Fibroblast of pulmonary artery (primary cell): ENCODE data around the gene CCDC8.
"Not testable (repeated sequence)": the region's sequence is repeated elsewhere in the genome, so short reads cannot be mapped to it uniquely, and the experiment has no call there.

ENCODE experiments used
- DNase-seq: peaks from one replicate; pipeline ENCODE4 v3.0.0-alpha.2; 2010; ENCODE audit warnings: low read depth
- H3K4me3 ChIP-seq: replicated peaks from 2 replicates; pipeline ENCODE4 v1.5.1; 2011; ENCODE audit warnings: low read depth, mild to moderate bottlenecking, control low read depth, low read length, moderate library complexity
- TF ChIP-seq, protein P1 (sequence below): IDR thresholded peaks from 2 replicates; pipeline ENCODE4 v1.5.1; 2011; ENCODE audit warnings: mild to moderate bottlenecking, control low read depth, low read length, inconsistent platforms; ENCODE audit errors: missing control alignments

The CCDC8 gene

GRCh38 chr19:46402725-46403124 lies 10.6 kb downstream of the CCDC8 start:
- TF ChIP-seq, protein P1, sequence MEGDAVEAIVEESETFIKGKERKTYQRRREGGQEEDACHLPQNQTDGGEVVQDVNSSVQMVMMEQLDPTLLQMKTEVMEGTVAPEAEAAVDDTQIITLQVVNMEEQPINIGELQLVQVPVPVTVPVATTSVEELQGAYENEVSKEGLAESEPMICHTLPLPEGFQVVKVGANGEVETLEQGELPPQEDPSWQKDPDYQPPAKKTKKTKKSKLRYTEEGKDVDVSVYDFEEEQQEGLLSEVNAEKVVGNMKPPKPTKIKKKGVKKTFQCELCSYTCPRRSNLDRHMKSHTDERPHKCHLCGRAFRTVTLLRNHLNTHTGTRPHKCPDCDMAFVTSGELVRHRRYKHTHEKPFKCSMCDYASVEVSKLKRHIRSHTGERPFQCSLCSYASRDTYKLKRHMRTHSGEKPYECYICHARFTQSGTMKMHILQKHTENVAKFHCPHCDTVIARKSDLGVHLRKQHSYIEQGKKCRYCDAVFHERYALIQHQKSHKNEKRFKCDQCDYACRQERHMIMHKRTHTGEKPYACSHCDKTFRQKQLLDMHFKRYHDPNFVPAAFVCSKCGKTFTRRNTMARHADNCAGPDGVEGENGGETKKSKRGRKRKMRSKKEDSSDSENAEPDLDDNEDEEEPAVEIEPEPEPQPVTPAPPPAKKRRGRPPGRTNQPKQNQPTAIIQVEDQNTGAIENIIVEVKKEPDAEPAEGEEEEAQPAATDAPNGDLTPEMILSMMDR: no peak
- no peak overlapping the region for H3K4me3 ChIP-seq
- no peak for DNase-seq

DNA sequence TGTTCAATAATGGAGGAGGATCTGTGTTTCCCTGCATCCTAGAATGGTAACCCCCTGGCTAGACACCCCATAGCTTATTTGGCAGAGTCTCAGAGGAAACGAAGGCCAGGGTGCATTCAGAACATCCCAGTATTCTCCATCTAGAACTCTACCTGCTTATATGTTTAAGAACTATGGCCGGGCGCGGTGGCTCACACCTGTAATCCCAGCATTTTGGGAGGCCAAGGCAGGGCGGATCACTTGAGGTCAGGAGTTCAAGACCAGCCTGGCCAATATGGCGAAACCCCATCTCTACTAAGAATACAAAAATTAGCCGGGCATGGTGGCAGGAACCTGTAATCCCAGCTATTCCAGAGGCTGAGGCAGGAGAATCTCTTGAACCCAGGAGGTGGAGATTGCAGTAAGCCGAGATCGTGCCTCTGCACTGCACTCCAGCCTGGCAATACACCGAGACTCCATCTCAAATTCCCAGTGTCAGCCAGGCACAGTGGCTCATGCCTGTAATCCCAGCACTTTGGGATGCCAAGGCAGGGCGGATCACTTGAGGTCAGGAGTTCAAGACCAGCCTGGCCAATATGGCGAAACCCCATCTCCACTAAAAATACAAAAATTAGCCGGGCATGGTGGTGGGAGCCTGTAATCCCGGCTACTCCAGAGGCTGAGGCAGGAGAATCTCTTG lies 15.4 kb downstream of the CCDC8 start:
- not testable (repeated sequence) for H3K4me3 ChIP-seq, DNase-seq

DNA sequence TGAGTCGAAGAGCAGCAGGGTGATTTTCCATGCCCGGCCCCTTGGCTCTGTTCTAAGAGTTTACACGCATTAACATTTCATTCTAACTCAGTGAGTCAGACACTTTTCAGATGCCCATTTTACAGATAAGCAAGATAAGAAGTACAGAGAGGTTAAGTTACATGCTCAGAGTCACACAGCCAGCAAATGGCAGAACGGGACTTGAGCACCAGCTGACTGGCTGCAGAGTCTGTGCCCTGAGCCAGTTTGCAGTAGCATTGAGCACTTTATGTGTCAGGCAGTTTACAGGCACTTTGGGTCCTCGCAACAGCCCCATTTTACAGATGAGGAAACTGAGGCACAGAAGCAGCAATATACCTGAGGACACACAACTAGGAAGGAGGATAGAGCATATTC lies 19.0 kb downstream of the CCDC8 start:
- TF ChIP-seq, protein P1: no peak
- DNase-seq: peak; percentile 29
- no peak overlapping the region for H3K4me3 ChIP-seq

DNA sequence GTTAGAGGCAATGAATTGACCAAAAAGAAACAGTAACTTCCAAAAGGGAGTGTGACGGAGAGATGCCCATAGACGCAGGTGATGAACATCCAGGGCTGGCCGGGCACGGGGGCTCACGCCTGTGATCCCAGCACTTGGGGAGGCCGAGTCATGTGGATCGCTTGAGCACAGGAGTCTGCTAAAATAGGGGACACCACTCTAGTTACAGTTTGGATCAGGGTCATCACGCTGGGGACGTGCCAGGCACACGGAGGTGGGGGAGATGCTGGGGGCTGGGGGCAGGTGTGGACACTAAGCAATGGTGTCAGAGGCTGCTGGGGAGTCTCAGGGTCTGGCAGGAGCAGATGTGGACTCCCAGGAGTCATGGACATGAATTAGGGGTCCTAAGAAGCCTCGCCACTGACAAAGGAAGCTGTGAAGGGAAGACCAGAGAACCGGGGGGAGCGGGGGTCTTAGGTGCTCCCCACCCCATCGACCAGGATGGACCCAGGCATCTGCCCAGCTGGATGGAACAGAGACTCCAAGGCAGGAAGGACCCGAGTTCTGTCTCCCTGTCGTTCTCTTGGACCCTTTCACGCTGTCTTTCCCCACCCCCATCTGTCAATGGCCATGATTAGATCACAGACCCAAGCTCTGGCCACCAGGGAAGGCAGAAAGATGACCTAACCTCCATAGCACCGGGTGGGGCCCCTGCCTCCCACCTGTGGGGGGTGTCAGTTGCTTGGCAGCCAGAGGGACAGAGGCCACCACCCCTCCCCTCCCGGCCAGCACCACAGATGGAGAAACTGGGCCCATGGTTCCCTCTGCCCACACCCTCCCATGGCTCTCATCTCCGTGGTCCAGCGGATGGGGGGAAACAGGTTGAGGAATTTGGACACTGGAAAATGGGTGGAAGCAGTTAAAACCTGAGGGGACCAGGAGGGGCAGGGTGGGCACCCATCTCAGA lies 19.6 kb downstream of the CCDC8 start:
- no peak for DNase-seq
- TF ChIP-seq, protein P1: no peak
- no peak overlapping the region for H3K4me3 ChIP-seq

DNA sequence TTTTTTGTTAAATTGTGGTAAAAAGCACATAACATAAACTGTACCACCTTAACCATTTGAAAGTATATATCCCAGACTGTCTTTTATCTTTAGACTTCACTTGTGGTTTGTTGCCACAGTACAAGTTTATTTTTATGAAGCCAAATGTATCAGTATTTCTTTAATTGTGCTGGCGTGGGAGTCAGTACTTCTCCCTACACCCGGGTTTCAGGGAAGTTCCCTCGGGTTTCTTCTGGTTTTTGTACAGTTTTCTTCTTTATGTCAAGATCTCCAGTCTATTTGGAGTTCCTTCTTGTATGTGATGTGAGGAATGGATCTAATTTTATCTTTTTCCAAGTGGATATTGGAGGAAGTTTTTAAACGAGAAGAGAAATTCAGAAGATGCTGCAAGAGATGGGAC lies 20.5 kb downstream of the CCDC8 start:
- no peak overlapping the region for H3K4me3 ChIP-seq
- no peak for DNase-seq
- TF ChIP-seq, protein P1: no peak

- TF ChIP-seq, protein P1: no peak
- H3K4me3 ChIP-seq: no peak overlapping the region
- peak; percentile 75 for DNase-seq
Measured at GRCh38 chr19:46392252-46392801, 21.0 kb downstream of the CCDC8 start.
